ENCODE measurements around the gene CTBS.

The CTBS gene

DNA sequence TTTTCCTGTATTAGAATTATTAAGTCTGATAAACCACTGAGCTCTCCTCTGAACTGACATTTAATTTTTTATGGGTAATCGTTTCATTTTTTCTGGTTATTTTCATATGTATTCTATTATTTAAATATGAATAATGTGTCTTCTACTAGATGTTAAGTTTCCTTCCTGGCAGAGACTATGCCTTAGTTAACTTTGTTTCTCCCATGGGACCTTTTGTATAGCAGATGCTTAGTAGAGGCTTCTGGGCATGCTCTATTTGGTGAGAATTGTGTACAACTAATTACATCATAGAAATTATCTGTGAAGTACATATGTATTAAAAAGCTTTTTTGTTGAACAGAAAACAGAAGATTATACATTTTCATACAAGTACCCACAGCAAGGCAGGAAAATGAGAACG lies 23.4 kb downstream of the CTBS start:
- Histone ChIP-seq H2AFZ (ENCODE audit: low read length, unreplicated experiment) (no peak overlapping the region), H3K27me3 (ENCODE audit: insufficient read depth, low read length) (no peaks in the 10 kb centered on the region), H3K27ac (ENCODE audit: low read depth, low read length) (no peak overlapping the region), H3K79me2 (ENCODE audit: control insufficient read depth, insufficient read depth, low read length, unreplicated experiment) (no peaks in the 10 kb centered on the region), H3K4me3 (ENCODE audit: low read depth, low read length) (no peak overlapping the region), H3K4me1 (ENCODE audit: control insufficient read depth, insufficient read depth, low read length, unreplicated experiment) (no peaks in the 10 kb centered on the region), H3K36me3 (ENCODE audit: insufficient read depth, low read length) (peaks cover 3% of the 10 kb centered on the region; the same call in 1 of the 2 replicates)

DNA sequence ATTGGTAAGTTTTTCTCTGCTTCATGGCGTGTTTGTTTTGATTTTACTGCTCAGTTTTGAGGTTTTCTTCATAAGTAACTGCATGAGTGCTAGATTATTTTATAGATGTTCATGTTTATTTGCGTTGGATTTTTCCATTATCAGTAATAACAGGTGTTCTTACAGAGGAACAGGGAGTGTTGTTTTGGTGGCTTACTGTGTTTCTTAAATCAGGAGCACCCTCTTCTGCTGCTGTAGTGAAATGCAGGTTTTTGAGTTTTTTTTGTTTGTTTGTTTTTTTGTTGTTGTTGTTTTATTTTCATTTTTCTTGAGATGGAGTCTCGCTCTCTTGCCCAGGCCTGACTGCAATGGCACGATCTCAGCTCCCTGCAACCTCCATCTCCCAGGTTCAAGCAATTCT lies 32.6 kb downstream of the CTBS start:
- no peaks in the 10 kb centered on the region for H3K79me2 ChIP-seq (ENCODE audit: control insufficient read depth, insufficient read depth, low read length, unreplicated experiment)
- no peaks in the 10 kb centered on the region for H3K27me3 ChIP-seq (ENCODE audit: insufficient read depth, low read length)
- peaks cover 10% of the 10 kb centered on the region for H3K36me3 ChIP-seq (ENCODE audit: insufficient read depth, low read length)
- no peak overlapping the region for H3K4me3 ChIP-seq (ENCODE audit: low read depth, low read length)
- H3K27ac ChIP-seq (ENCODE audit: low read depth, low read length): no peak overlapping the region
- H3K4me1 ChIP-seq (ENCODE audit: control insufficient read depth, insufficient read depth, low read length, unreplicated experiment): peaks cover 4% of the 10 kb centered on the region
- no peak overlapping the region for H2AFZ ChIP-seq (ENCODE audit: low read length, unreplicated experiment)

DNA sequence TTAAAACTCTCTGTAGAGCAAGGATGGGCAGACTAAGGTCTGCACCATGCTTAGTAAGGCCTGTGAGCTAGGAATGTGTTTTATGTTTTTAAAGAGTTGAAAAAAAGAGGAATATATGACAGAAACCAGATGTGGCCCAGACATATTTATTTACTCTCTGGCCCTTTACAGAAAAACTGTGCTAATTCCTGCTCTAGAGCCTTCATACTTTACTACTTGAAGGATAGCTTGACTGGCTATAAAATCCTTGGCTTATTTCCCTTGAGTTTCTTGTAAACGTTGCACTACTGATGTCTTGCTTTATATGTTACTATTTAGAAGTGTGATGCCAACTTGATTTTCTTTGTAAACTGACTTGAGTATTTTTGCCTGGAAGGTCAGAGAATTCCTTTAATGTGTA lies 33.5 kb downstream of the CTBS start:
- Histone ChIP-seq H3K27ac (ENCODE audit: low read depth, low read length) (no peak overlapping the region; the same call in 1 of the 2 replicates), H2AFZ (ENCODE audit: low read length, unreplicated experiment) (peak overlapping the region; percentile 9)

GRCh38 chr1:84539972-84540371 lies 34.3 kb downstream of the CTBS start:
- Histone ChIP-seq H3K27me3 (ENCODE audit: insufficient read depth, low read length) (no peaks in the 10 kb centered on the region), H3K4me1 (ENCODE audit: control insufficient read depth, insufficient read depth, low read length, unreplicated experiment) (peaks cover 4% of the 10 kb centered on the region), H3K36me3 (ENCODE audit: insufficient read depth, low read length) (peaks cover 10% of the 10 kb centered on the region), H3K79me2 (ENCODE audit: control insufficient read depth, insufficient read depth, low read length, unreplicated experiment) (no peaks in the 10 kb centered on the region), H3K4me3 (ENCODE audit: low read depth, low read length) (no peak overlapping the region), H3K27ac (ENCODE audit: low read depth, low read length) (no peak overlapping the region), H2AFZ (ENCODE audit: low read length, unreplicated experiment) (no peak overlapping the region)

More for the DNA sequence above, 33.5 kb downstream of the CTBS start:
- H3K79me2 ChIP-seq (ENCODE audit: control insufficient read depth, insufficient read depth, low read length, unreplicated experiment): no peaks in the 10 kb centered on the region
- H3K27me3 ChIP-seq (ENCODE audit: insufficient read depth, low read length): no peaks in the 10 kb centered on the region
- H3K4me1 ChIP-seq (ENCODE audit: control insufficient read depth, insufficient read depth, low read length, unreplicated experiment): peaks cover 4% of the 10 kb centered on the region
- H3K4me3 ChIP-seq (ENCODE audit: low read depth, low read length): peak overlapping the region; percentile 47; the same call in 1 of the 2 replicates
- peaks cover 10% of the 10 kb centered on the region for H3K36me3 ChIP-seq (ENCODE audit: insufficient read depth, low read length)

- Histone ChIP-seq H3K36me3 (ENCODE audit: insufficient read depth, low read length) (peaks cover 10% of the 10 kb centered on the region), H3K4me1 (ENCODE audit: control insufficient read depth, insufficient read depth, low read length, unreplicated experiment) (peaks cover 4% of the 10 kb centered on the region), H2AFZ (ENCODE audit: low read length, unreplicated experiment) (no peak overlapping the region), H3K27ac (ENCODE audit: low read depth, low read length) (no peak overlapping the region), H3K4me3 (ENCODE audit: low read depth, low read length) (no peak overlapping the region), H3K79me2 (ENCODE audit: control insufficient read depth, insufficient read depth, low read length, unreplicated experiment) (no peaks in the 10 kb centered on the region), H3K27me3 (ENCODE audit: insufficient read depth, low read length) (no peaks in the 10 kb centered on the region)
These were observed 35.6 kb downstream of the CTBS start for GRCh38 chr1:84538599-84538998.

DNA sequence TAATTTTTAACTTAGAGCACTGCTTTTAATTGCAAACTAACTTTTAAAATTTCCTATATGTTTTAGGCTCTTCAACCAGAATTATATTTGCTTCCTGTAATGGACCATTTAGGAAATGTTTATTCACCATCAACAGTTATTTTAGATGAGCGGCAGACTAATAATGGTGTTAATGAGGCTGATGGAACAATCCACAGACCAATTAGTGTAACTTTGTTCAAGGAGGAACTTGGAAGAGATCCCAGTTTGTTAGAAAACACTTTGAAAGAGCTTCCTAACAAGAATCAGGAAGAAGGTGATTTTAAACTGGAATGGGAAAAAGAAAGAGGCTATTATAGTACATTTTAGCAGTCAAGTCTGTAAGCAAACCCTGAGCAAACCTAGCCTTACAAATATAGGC lies 48.5 kb downstream of the CTBS start:
- Histone ChIP-seq H3K4me1 (ENCODE audit: control insufficient read depth, insufficient read depth, low read length, unreplicated experiment) (no peaks in the 10 kb centered on the region), H3K27ac (ENCODE audit: low read depth, low read length) (no peak overlapping the region)

GRCh38 chr1:84524590-84524989 lies 49.6 kb downstream of the CTBS start:
- Histone ChIP-seq H3K36me3 (ENCODE audit: insufficient read depth, low read length) (0 out of 2 replicates have a peak, but pooled peaks cover 6% of the 10 kb centered on the region), H3K27me3 (ENCODE audit: insufficient read depth, low read length) (no peaks in the 10 kb centered on the region), H3K79me2 (ENCODE audit: control insufficient read depth, insufficient read depth, low read length, unreplicated experiment) (no peaks in the 10 kb centered on the region), H3K4me3 (ENCODE audit: low read depth, low read length) (no peak overlapping the region), H3K4me1 (ENCODE audit: control insufficient read depth, insufficient read depth, low read length, unreplicated experiment) (no peaks in the 10 kb centered on the region), H3K27ac (ENCODE audit: low read depth, low read length) (no peak overlapping the region), H2AFZ (ENCODE audit: low read length, unreplicated experiment) (no peak overlapping the region)

More for the DNA sequence above, 48.5 kb downstream of the CTBS start:
- H3K4me3 ChIP-seq (ENCODE audit: low read depth, low read length): no peak overlapping the region
- no peaks in the 10 kb centered on the region for H3K27me3 ChIP-seq (ENCODE audit: insufficient read depth, low read length)
- peaks cover 8% of the 10 kb centered on the region; the same call in 1 of the 2 replicates for H3K36me3 ChIP-seq (ENCODE audit: insufficient read depth, low read length)
- no peak overlapping the region for H2AFZ ChIP-seq (ENCODE audit: low read length, unreplicated experiment)
- H3K79me2 ChIP-seq (ENCODE audit: control insufficient read depth, insufficient read depth, low read length, unreplicated experiment): no peaks in the 10 kb centered on the region

DNA sequence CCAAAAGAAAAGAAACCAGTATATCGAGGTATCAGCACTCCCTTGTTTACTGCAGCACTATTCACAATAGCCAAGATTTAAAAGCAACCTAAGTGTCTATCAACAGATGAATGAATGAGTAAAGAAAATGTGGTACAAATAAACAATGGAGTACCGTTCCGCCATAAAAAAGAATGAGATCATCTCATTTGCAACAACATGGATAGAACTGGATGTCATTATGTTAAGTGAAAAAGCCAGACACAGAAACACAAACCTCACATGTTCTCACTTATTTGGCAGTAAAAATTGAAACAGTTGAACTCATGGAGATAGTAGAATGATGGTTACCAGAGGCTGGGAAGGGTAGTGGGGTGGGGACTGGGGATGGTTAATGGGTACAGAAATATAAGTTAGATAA lies 63.6 kb downstream of the CTBS start:
- Histone ChIP-seq H3K4me1 (ENCODE audit: control insufficient read depth, insufficient read depth, low read length, unreplicated experiment) (peaks cover 3% of the 10 kb centered on the region), H2AFZ (ENCODE audit: low read length, unreplicated experiment) (no peak overlapping the region), H3K4me3 (ENCODE audit: low read depth, low read length) (no peak overlapping the region), H3K79me2 (ENCODE audit: control insufficient read depth, insufficient read depth, low read length, unreplicated experiment) (peaks cover 13% of the 10 kb centered on the region), H3K27me3 (ENCODE audit: insufficient read depth, low read length) (no peaks in the 10 kb centered on the region), H3K27ac (ENCODE audit: low read depth, low read length) (no peak overlapping the region), H3K36me3 (ENCODE audit: insufficient read depth, low read length) (peaks cover 9% of the 10 kb centered on the region; the same call in 1 of the 2 replicates)

DNA sequence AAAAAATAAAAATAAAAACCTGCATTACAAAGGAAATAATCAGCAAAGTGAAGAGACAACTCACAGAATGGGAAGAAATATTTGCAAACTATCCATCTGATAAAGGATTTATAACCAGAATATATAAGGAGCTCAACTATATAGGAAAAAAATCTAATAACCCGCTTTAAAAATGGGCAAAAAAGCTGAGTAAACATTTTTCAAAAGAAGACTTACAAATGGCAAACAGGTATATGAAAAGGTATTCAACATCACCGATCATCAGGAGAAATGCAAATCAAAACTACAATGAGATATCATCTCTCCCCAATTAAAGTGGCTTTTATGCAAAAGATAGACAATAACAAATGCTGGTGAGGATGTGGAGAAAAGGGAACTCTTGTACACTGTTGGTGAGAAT lies 64.1 kb downstream of the CTBS start:
- H2AFZ ChIP-seq (ENCODE audit: low read length, unreplicated experiment): no peak overlapping the region
- peaks cover 3% of the 10 kb centered on the region for H3K4me1 ChIP-seq (ENCODE audit: control insufficient read depth, insufficient read depth, low read length, unreplicated experiment)
- H3K36me3 ChIP-seq (ENCODE audit: insufficient read depth, low read length): peaks cover 9% of the 10 kb centered on the region; the same call in 1 of the 2 replicates
- H3K27ac ChIP-seq (ENCODE audit: low read depth, low read length): no peak overlapping the region
- H3K4me3 ChIP-seq (ENCODE audit: low read depth, low read length): no peak overlapping the region
- H3K79me2 ChIP-seq (ENCODE audit: control insufficient read depth, insufficient read depth, low read length, unreplicated experiment): peaks cover 18% of the 10 kb centered on the region
- no peaks in the 10 kb centered on the region for H3K27me3 ChIP-seq (ENCODE audit: insufficient read depth, low read length)

GRCh38 chr1:84509029-84509428 lies 65.2 kb downstream of the CTBS start:
- Histone ChIP-seq H3K4me3 (ENCODE audit: low read depth, low read length) (no peak overlapping the region), H3K27me3 (ENCODE audit: insufficient read depth, low read length) (no peaks in the 10 kb centered on the region), H2AFZ (ENCODE audit: low read length, unreplicated experiment) (no peak overlapping the region), H3K27ac (ENCODE audit: low read depth, low read length) (no peak overlapping the region), H3K4me1 (ENCODE audit: control insufficient read depth, insufficient read depth, low read length, unreplicated experiment) (peaks cover 6% of the 10 kb centered on the region), H3K36me3 (ENCODE audit: insufficient read depth, low read length) (peaks cover 9% of the 10 kb centered on the region; the same call in 1 of the 2 replicates), H3K79me2 (ENCODE audit: control insufficient read depth, insufficient read depth, low read length, unreplicated experiment) (peaks cover 30% of the 10 kb centered on the region)

GRCh38 chr1:84508510-84508909 lies 65.7 kb downstream of the CTBS start:
- Histone ChIP-seq H3K36me3 (ENCODE audit: insufficient read depth, low read length) (peaks cover 9% of the 10 kb centered on the region; the same call in 1 of the 2 replicates), H2AFZ (ENCODE audit: low read length, unreplicated experiment) (no peak overlapping the region), H3K27me3 (ENCODE audit: insufficient read depth, low read length) (no peaks in the 10 kb centered on the region), H3K4me3 (ENCODE audit: low read depth, low read length) (no peak overlapping the region), H3K27ac (ENCODE audit: low read depth, low read length) (no peak overlapping the region), H3K4me1 (ENCODE audit: control insufficient read depth, insufficient read depth, low read length, unreplicated experiment) (peaks cover 12% of the 10 kb centered on the region), H3K79me2 (ENCODE audit: control insufficient read depth, insufficient read depth, low read length, unreplicated experiment) (peaks cover 35% of the 10 kb centered on the region)

Measured in ACC112 (cell line).